Cardiac fibroblast (primary cell): ENCODE data around the gene NUDT2.

Experiments
- DNase-seq, 2 donors: peaks; one replicate each; pipeline versions ENCODE4 v3.0.0 to v3.0.0-alpha.2; 2010; ENCODE audit warnings: low read depth in 2 of 2
- H3K4me3 ChIP-seq, 2 donors: replicated peaks in 1 of 2; 1 replicate in 1 of 2; 2 replicates in 1 of 2; pipeline ENCODE4 v1.5.1; 2011; ENCODE audit warnings: low read depth in 2 of 2, low read length in 2 of 2, mild to moderate bottlenecking in 2 of 2, moderate library complexity in 1 of 2
- CTCF ChIP-seq: IDR thresholded peaks from one replicate; pipeline ENCODE4 v1.5.1; 2011; ENCODE audit warnings: low read depth, mild to moderate bottlenecking, low read length, inconsistent platforms

Gene NUDT2

GRCh38 chr9:34384368-34385165 is 55.2 kb downstream of the NUDT2 start:
- DNase-seq = no peak
- TF ChIP-seq CTCF = no peak
- H3K4me3 ChIP-seq = no peak overlapping the region

GRCh38 chr9:34385561-34386230 is 56.3 kb downstream of the NUDT2 start:
- no peak for DNase-seq
- no peak overlapping the region for H3K4me3 ChIP-seq
- no peak for TF ChIP-seq CTCF

GRCh38 chr9:34386656-34387055 is 57.3 kb downstream of the NUDT2 start:
- H3K4me3 ChIP-seq = no peak overlapping the region
- no peak for DNase-seq
- TF ChIP-seq CTCF = no peak

GRCh38 chr9:34387239-34387638 is 57.9 kb downstream of the NUDT2 start:
- DNase-seq = no peak
- TF ChIP-seq CTCF = no peak
- no peak overlapping the region for H3K4me3 ChIP-seq

GRCh38 chr9:34392511-34392910 is 63.1 kb downstream of the NUDT2 start:
- no peak for TF ChIP-seq CTCF
- no peak overlapping the region for H3K4me3 ChIP-seq
- no peak for DNase-seq
